Neural cell (in vitro differentiated cells): ENCODE measurements around the gene NBPF6.
"Not testable (repeated sequence)": the region's sequence is repeated elsewhere in the genome, so short reads cannot be mapped to it uniquely, and the experiment has no call there.

Source experiments
- EP300 ChIP-seq: fragments of 450-650 bp; conservative IDR thresholded peaks from 2 replicates; pipeline ENCODE4 v1.6.1; 2014; ENCODE audit warnings: antibody characterized with exemption, mild to moderate bottlenecking, moderate library complexity; ENCODE audit not compliant: poor library complexity, severe bottlenecking
- EZH2 ChIP-seq: fragments of 200-600, 300-800 bp; shearing (Covaris generic), sonication (generic); IDR thresholded peaks from 2 replicates; pipeline ENCODE4 v1.6.1; 2014; ENCODE audit warnings: antibody characterized with exemption, low read length, borderline replicate concordance, mild to moderate bottlenecking; ENCODE audit not compliant: insufficient read depth, poor library complexity, severe bottlenecking
- MXI1 ChIP-seq: fragments of 450-650 bp; conservative IDR thresholded peaks from 2 replicates; pipeline ENCODE4 v1.6.1; 2014; ENCODE audit warnings: antibody characterized with exemption, mild to moderate bottlenecking; ENCODE audit not compliant: poor library complexity, severe bottlenecking
- POLR2AphosphoS5 ChIP-seq: IDR thresholded peaks from 2 replicates; pipeline ENCODE4 v1.6.1; 2012
- RAD21 ChIP-seq: fragments of 450-650 bp; conservative IDR thresholded peaks from 2 replicates; pipeline ENCODE4 v1.6.1; 2014; ENCODE audit warnings: antibody characterized with exemption, mild to moderate bottlenecking, moderate library complexity
- SMC3 ChIP-seq: fragments of 450-650 bp; conservative IDR thresholded peaks from 2 replicates; pipeline ENCODE4 v1.6.1; 2014; ENCODE audit warnings: antibody characterized with exemption, mild to moderate bottlenecking, moderate library complexity; ENCODE audit not compliant: poor library complexity
- TF ChIP-seq, protein P1 (sequence below): fragments of 450-650 bp; IDR thresholded peaks from 2 replicates; pipeline ENCODE4 v1.5.1; 2014; ENCODE audit warnings: antibody characterized with exemption, mild to moderate bottlenecking, moderate library complexity; ENCODE audit not compliant: poor library complexity, severe bottlenecking
- TF ChIP-seq, protein P2 (sequence below): IDR thresholded peaks from 2 replicates; pipeline ENCODE4 v1.6.1; 2012; ENCODE audit warnings: borderline replicate concordance

DNA sequence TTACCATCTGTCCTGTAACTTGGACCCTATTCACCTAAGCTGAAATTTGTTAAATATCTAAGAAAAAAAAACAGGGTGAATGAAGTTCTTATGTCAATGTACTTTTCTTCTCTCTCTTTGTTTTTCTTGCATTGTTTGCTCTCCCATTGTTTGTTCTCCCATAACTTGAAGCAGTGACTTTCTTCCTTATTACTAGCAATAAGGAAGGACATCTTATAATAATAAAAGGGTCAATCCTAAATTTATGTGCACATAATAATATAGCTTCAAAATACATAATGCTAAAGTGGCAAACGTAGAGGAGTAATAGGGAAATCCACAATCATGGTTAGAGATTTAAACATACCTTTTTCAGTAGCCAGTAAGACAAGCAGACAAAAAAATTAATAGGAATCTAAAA, 23.3 kb upstream of the NBPF6 start:
- TF ChIP-seq, protein P1, sequence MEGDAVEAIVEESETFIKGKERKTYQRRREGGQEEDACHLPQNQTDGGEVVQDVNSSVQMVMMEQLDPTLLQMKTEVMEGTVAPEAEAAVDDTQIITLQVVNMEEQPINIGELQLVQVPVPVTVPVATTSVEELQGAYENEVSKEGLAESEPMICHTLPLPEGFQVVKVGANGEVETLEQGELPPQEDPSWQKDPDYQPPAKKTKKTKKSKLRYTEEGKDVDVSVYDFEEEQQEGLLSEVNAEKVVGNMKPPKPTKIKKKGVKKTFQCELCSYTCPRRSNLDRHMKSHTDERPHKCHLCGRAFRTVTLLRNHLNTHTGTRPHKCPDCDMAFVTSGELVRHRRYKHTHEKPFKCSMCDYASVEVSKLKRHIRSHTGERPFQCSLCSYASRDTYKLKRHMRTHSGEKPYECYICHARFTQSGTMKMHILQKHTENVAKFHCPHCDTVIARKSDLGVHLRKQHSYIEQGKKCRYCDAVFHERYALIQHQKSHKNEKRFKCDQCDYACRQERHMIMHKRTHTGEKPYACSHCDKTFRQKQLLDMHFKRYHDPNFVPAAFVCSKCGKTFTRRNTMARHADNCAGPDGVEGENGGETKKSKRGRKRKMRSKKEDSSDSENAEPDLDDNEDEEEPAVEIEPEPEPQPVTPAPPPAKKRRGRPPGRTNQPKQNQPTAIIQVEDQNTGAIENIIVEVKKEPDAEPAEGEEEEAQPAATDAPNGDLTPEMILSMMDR, result not testable (repeated sequence)
- not testable (repeated sequence) for TF ChIP-seq EZH2, MXI1, POLR2AphosphoS5, SMC3, RAD21, EP300
- TF ChIP-seq, protein P2, sequence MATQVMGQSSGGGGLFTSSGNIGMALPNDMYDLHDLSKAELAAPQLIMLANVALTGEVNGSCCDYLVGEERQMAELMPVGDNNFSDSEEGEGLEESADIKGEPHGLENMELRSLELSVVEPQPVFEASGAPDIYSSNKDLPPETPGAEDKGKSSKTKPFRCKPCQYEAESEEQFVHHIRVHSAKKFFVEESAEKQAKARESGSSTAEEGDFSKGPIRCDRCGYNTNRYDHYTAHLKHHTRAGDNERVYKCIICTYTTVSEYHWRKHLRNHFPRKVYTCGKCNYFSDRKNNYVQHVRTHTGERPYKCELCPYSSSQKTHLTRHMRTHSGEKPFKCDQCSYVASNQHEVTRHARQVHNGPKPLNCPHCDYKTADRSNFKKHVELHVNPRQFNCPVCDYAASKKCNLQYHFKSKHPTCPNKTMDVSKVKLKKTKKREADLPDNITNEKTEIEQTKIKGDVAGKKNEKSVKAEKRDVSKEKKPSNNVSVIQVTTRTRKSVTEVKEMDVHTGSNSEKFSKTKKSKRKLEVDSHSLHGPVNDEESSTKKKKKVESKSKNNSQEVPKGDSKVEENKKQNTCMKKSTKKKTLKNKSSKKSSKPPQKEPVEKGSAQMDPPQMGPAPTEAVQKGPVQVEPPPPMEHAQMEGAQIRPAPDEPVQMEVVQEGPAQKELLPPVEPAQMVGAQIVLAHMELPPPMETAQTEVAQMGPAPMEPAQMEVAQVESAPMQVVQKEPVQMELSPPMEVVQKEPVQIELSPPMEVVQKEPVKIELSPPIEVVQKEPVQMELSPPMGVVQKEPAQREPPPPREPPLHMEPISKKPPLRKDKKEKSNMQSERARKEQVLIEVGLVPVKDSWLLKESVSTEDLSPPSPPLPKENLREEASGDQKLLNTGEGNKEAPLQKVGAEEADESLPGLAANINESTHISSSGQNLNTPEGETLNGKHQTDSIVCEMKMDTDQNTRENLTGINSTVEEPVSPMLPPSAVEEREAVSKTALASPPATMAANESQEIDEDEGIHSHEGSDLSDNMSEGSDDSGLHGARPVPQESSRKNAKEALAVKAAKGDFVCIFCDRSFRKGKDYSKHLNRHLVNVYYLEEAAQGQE, result not testable (repeated sequence)
